H9 (cell line): Measurements from ENCODE around the gene CCDC178. TPM values are rescaled to one million over a fixed set of nuclear protein-coding genes. Genes with fewer than 3 reads are reported as not detected.

Experiments
- DNase-seq: peaks from one replicate; pipeline ENCODE4 v3.0.0-alpha.2; 2017
- H2AFZ ChIP-seq: one replicate; pipeline ENCODE4 v1.6.1; 2013; ENCODE audit warnings: mild to moderate bottlenecking, low read length, control low read depth, moderate library complexity
- H2AK5ac ChIP-seq: 2 replicates; pipeline ENCODE4 v1.6.1; 2013; ENCODE audit warnings: low read length, control low read depth, mixed read lengths; ENCODE audit not compliant: insufficient read length
- H2BK120ac ChIP-seq: one replicate; pipeline ENCODE4 v1.6.1; 2013; ENCODE audit warnings: low read depth, mild to moderate bottlenecking, low read length, control low read depth, inconsistent platforms; ENCODE audit not compliant: poor library complexity, severe bottlenecking
- H2BK12ac ChIP-seq: 2 replicates; pipeline ENCODE4 v1.6.1; 2013; ENCODE audit warnings: low read length, control low read depth, mixed read lengths, low read depth; ENCODE audit not compliant: insufficient read length
- H2BK15ac ChIP-seq: 2 replicates; pipeline ENCODE4 v1.6.1; 2013; ENCODE audit warnings: low read depth, low read length, control low read depth
- H2BK20ac ChIP-seq: one replicate; pipeline ENCODE4 v1.6.1; 2013; ENCODE audit warnings: low read depth, mild to moderate bottlenecking, low read length, control low read depth, inconsistent platforms; ENCODE audit not compliant: poor library complexity, severe bottlenecking
- H2BK5ac ChIP-seq: 2 replicates; pipeline ENCODE4 v1.6.1; 2013; ENCODE audit warnings: low read length, control low read depth, mixed read lengths; ENCODE audit not compliant: insufficient read length
- H3K14ac ChIP-seq: 2 replicates; pipeline ENCODE4 v1.6.1; 2013; ENCODE audit warnings: low read length, control low read depth; ENCODE audit not compliant: insufficient read depth
- H3K18ac ChIP-seq: 2 replicates; pipeline ENCODE4 v1.6.1; 2013; ENCODE audit warnings: low read depth, mild to moderate bottlenecking, mixed read lengths, low read length, control low read depth; ENCODE audit not compliant: insufficient read length
- H3K23ac ChIP-seq: 2 replicates; pipeline ENCODE4 v1.6.1; 2013; ENCODE audit warnings: low read length, control low read depth, mixed read lengths, low read depth; ENCODE audit not compliant: insufficient read length
- H3K23me2 ChIP-seq: 2 replicates; pipeline ENCODE4 v1.6.1; 2013; ENCODE audit warnings: low read depth, mild to moderate bottlenecking, mixed read lengths, low read length, control low read depth; ENCODE audit not compliant: insufficient read length, poor library complexity, severe bottlenecking
- H3K27ac ChIP-seq: 2 replicates; pipeline ENCODE4 v1.5.1; 2013; ENCODE audit warnings: low read length, control low read depth, mixed read lengths, low read depth; ENCODE audit not compliant: insufficient read length
- H3K27me3 ChIP-seq: 2 replicates; pipeline ENCODE4 v1.6.1; 2013; ENCODE audit warnings: low read length, control low read depth, inconsistent platforms; ENCODE audit not compliant: insufficient read depth
- H3K4ac ChIP-seq: 2 replicates; pipeline ENCODE4 v1.6.1; 2013; ENCODE audit warnings: low read depth, mild to moderate bottlenecking, control low read depth, inconsistent platforms, low read length, moderate library complexity
- H3K4me1 ChIP-seq: 2 replicates; pipeline ENCODE4 v1.6.1; 2013; ENCODE audit warnings: low read length, control low read depth, inconsistent platforms; ENCODE audit not compliant: insufficient read depth
- H3K4me2 ChIP-seq: 2 replicates; pipeline ENCODE4 v1.6.1; 2013; ENCODE audit warnings: low read length, control low read depth, mixed read lengths; ENCODE audit not compliant: insufficient read length, insufficient read depth
- H3K56ac ChIP-seq: 2 replicates; pipeline ENCODE4 v1.6.1; 2013; ENCODE audit warnings: low read depth, mild to moderate bottlenecking, mixed read lengths, low read length, control low read depth; ENCODE audit not compliant: insufficient read length
- H3K79me1 ChIP-seq: 2 replicates; pipeline ENCODE4 v1.6.1; 2013; ENCODE audit warnings: low read depth, mild to moderate bottlenecking, moderate library complexity, low read length, control low read depth, inconsistent platforms; ENCODE audit not compliant: insufficient read depth, poor library complexity, severe bottlenecking
- H3K79me2 ChIP-seq: 2 replicates; pipeline ENCODE4 v1.6.1; 2013; ENCODE audit warnings: low read length, control low read depth, inconsistent platforms; ENCODE audit not compliant: insufficient read depth
- H3K9ac ChIP-seq: 2 replicates; pipeline ENCODE4 v1.6.1; 2013; ENCODE audit warnings: low read length, control low read depth, mixed read lengths; ENCODE audit not compliant: insufficient read length; ENCODE audit errors: extremely low read depth
- H3K9me3 ChIP-seq: one replicate; pipeline ENCODE4 v1.6.1; 2013; ENCODE audit warnings: low read depth, low read length, inconsistent platforms; ENCODE audit not compliant: control insufficient read depth
- H3T11ph ChIP-seq: one replicate; pipeline ENCODE4 v1.6.1; 2013; ENCODE audit warnings: mild to moderate bottlenecking, low read length, control low read depth, inconsistent platforms
- H4K20me1 ChIP-seq: one replicate; pipeline ENCODE4 v1.6.1; 2013; ENCODE audit not compliant: control insufficient read depth, insufficient read length, insufficient read depth
- H4K5ac ChIP-seq: 2 replicates; pipeline ENCODE4 v1.6.1; 2013; ENCODE audit warnings: low read depth, mild to moderate bottlenecking, mixed read lengths, low read length, control low read depth; ENCODE audit not compliant: insufficient read length
- H4K8ac ChIP-seq: replicated peaks from 2 replicates; pipeline ENCODE4 v1.6.1; 2013; ENCODE audit warnings: low read length, control low read depth, mixed read lengths, low read depth; ENCODE audit not compliant: insufficient read length
- H4K91ac ChIP-seq: 2 replicates; pipeline ENCODE4 v1.6.1; 2013; ENCODE audit warnings: low read depth, mild to moderate bottlenecking, moderate library complexity, mixed read lengths, low read length, control low read depth; ENCODE audit not compliant: insufficient read length
- H3K27ac Mint-ChIP-seq, 3 experiments: 2 replicates in 2 of 3; 3 replicates in 1 of 3; pipeline ENCODE4 v1.8.0; 2020 to 2021; ENCODE audit warnings: mixed read lengths in 3 of 3, mild to moderate bottlenecking in 1 of 3, moderate library complexity in 1 of 3
- H3K27me3 Mint-ChIP-seq: 2 replicates; pipeline ENCODE4 v1.8.0; 2021; ENCODE audit warnings: low read depth, mild to moderate bottlenecking, moderate library complexity, mixed read lengths
- H3K36me3 Mint-ChIP-seq, 3 experiments: 2 replicates in 2 of 3; 3 replicates in 1 of 3; pipeline ENCODE4 v1.8.0; 2020 to 2021; ENCODE audit warnings: low read depth in 3 of 3, mixed read lengths in 3 of 3; ENCODE audit not compliant: insufficient read depth in 1 of 3
- H3K4me1 Mint-ChIP-seq, 2 experiments: 2 replicates each; pipeline ENCODE4 v1.8.0; 2020; ENCODE audit warnings: mixed read lengths in 2 of 2
- H3K4me3 Mint-ChIP-seq, 2 experiments: 2 replicates in 1 of 2; 3 replicates in 1 of 2; pipeline ENCODE4 v1.8.0; 2020 to 2021; ENCODE audit warnings: mild to moderate bottlenecking in 2 of 2, mixed read lengths in 2 of 2, moderate library complexity in 1 of 2
- H3K9me3 Mint-ChIP-seq, 2 experiments: 2 replicates in 1 of 2; 3 replicates in 1 of 2; pipeline ENCODE4 v1.8.0; 2020; ENCODE audit warnings: mild to moderate bottlenecking in 2 of 2, mixed read lengths in 2 of 2, moderate library complexity in 1 of 2
- CTCF ChIP-seq: fragments of 200-600 bp; sonication (generic); conservative IDR thresholded peaks from 3 replicates; pipeline ENCODE4 v1.8.0; 2021; ENCODE audit warnings: antibody characterized with exemption, mild to moderate bottlenecking
- WGBS: extraction: QIAGEN DNeasy Blood & Tissue Kit; methylation state at CpG from one replicate; pipeline ENCODE4 v1.1.7; 2013; ENCODE audit warnings: missing lambda C conversion rate, low lambda C conversion rate, mixed read lengths; ENCODE audit not compliant: insufficient read length; ENCODE audit errors: extremely low coverage; 5-methylcytosine and 5-hydroxymethylcytosine counted together
- total RNA-seq: library from RNA; stranded (reverse); gene quantifications from 2 replicates; pipeline ENCODE4 v1.2.1, GENCODE V29; 2021

CCDC178 gene
- total RNA-seq, 1 experiment from 2014 or later, result not detected

- H3K27me3 ChIP-seq, result no peaks in the 10 kb centered on the region
- Mint-ChIP-seq H3K36me3 (no peaks in the 10 kb centered on the region; a peak in 1 of 7 replicates), H3K27me3 (no peaks in the 10 kb centered on the region), H3K9me3 (no peaks in the 10 kb centered on the region; a peak in 1 of 5 replicates), H3K4me3 (no peak overlapping the region), H3K27ac (no peak overlapping the region), H3K4me1 (peaks cover 0 to 5% of the 10 kb centered on the region in 2 experiments; a peak in 3 of 4 replicates)
- no peaks in the 10 kb centered on the region for H3K4me1 ChIP-seq
- H3K4ac ChIP-seq, result no peak overlapping the region
- H3T11ph ChIP-seq, result no peak overlapping the region
- no peak overlapping the region for H4K8ac ChIP-seq
- no peak overlapping the region for H2AFZ ChIP-seq
- no CpG with 5 or more reads among the region's 5 CpGs for WGBS
- H2AK5ac ChIP-seq, result no peak overlapping the region
- no peak for DNase-seq
- no peak overlapping the region for H3K18ac ChIP-seq
- no peaks in the 10 kb centered on the region for H3K79me2 ChIP-seq
- no peak overlapping the region for H4K91ac ChIP-seq
- no peak overlapping the region for H2BK12ac ChIP-seq
- H3K56ac ChIP-seq, result no peak overlapping the region
- H4K5ac ChIP-seq, result no peak overlapping the region
- H3K23me2 ChIP-seq, result no peaks in the 10 kb centered on the region
- no peak overlapping the region for H3K23ac ChIP-seq
- no peaks in the 10 kb centered on the region for H4K20me1 ChIP-seq
- no peak overlapping the region for H3K4me2 ChIP-seq
- H3K9ac ChIP-seq, result no peak overlapping the region
- H3K9me3 ChIP-seq, result no peaks in the 10 kb centered on the region
- no peak for TF ChIP-seq CTCF
- H3K14ac ChIP-seq, result no peak overlapping the region
- no peak overlapping the region for H2BK20ac ChIP-seq
- H3K79me1 ChIP-seq, result no peaks in the 10 kb centered on the region
- H2BK120ac ChIP-seq, result no peak overlapping the region
- H3K27ac ChIP-seq, result no peak overlapping the region
- no peak overlapping the region for H2BK5ac ChIP-seq
- H2BK15ac ChIP-seq, result no peak overlapping the region
Observed at GRCh38 chr18:32909798-32910561, 530.5 kb downstream of the CCDC178 start.
